Kidney (tissue), 14 donors: ENCODE measurements around the gene CAPNS1. TPM values are rescaled to one million over a fixed set of nuclear protein-coding genes. Genes with fewer than 3 reads are reported as not detected.

Experiments used
- DNase-seq, 5 donors: peaks; one replicate each; pipeline ENCODE4 v3.0.0-alpha.2; 2013 to 2020
- FAIRE-seq: peaks from 2 replicates; lab custom pipeline; 2012; peaks lifted over from hg19 to GRCh38; lab: Jason Lieb, UNC
- H3K27ac ChIP-seq, 2 donors: one replicate each; pipeline ENCODE4 v1.7.0; 2013; ENCODE audit warnings: low read depth in 2 of 2, low read length in 2 of 2, inconsistent platforms in 1 of 2
- H3K27me3 ChIP-seq: one replicate; pipeline ENCODE4 v1.7.1; 2013; ENCODE audit warnings: low read length, inconsistent platforms; ENCODE audit not compliant: control insufficient read depth, insufficient read depth
- H3K36me3 ChIP-seq, 3 donors: one replicate each; pipeline versions ENCODE4 v1.7.0 to v1.7.1; 2013; ENCODE audit warnings: low read length in 3 of 3, control low read depth in 1 of 3, inconsistent platforms in 1 of 3; ENCODE audit not compliant: insufficient read depth in 3 of 3, control insufficient read depth in 2 of 3
- H3K4me1 ChIP-seq, 3 donors: one replicate each; pipeline versions ENCODE4 v1.7.0 to v1.7.1; 2013; ENCODE audit warnings: low read length in 3 of 3, inconsistent platforms in 1 of 3, low read depth in 1 of 3; ENCODE audit not compliant: control insufficient read depth in 2 of 3, insufficient read depth in 2 of 3
- H3K4me3 ChIP-seq, 3 donors: one replicate each; pipeline versions ENCODE4 v1.7.0 to v1.8.1; 2013; ENCODE audit warnings: low read length in 3 of 3, control low read depth in 1 of 3, inconsistent platforms in 1 of 3
- H3K9ac ChIP-seq, 3 donors: one replicate each; pipeline versions ENCODE4 v1.7.0 to v1.7.1; 2013; ENCODE audit warnings: low read length in 3 of 3, control low read depth in 1 of 3, inconsistent platforms in 1 of 3
- H3K9me3 ChIP-seq, 3 donors: one replicate each; pipeline versions ENCODE4 v1.7.0 to v1.7.1; 2013; ENCODE audit warnings: low read length in 3 of 3, control low read depth in 1 of 3, inconsistent platforms in 1 of 3; ENCODE audit not compliant: control insufficient read depth in 2 of 3, insufficient read depth in 1 of 3
- CTCF ChIP-seq: IDR thresholded peaks from 3 replicates; pipeline ENCODE4 v1.5.1; 2012; ENCODE audit warnings: mild to moderate bottlenecking, moderate library complexity, borderline replicate concordance; ENCODE audit not compliant: insufficient read depth; ENCODE audit errors: extremely low read depth
- intact Hi-C: fragments of 100-400 bp; cut with DNase I; formaldehyde crosslinking; loops from one replicate; pipeline ENCODE4 v1.11.1; 2022
- polyA plus RNA-seq: library from polyadenylated mRNA; stranded (reverse); fragments of 350-450 nt; fragmentation: Illumina TruSeq; extraction: RNeasy Lipid Tissue Mini Kit (QIAGEN cat#74804); gene quantifications from one replicate; pipeline ENCODE4 v1.2.3, GENCODE V29; 2014; ENCODE audit warnings: low read depth, low replicate concordance; ENCODE audit not compliant: insufficient read depth
- total RNA-seq: library from RNA; stranded (reverse); fragmentation: NEBNext Ultra II Directional; extraction: Animal tissue kit (Norgen Biotek cat#: 25700); gene quantifications from one replicate; pipeline ENCODE4 v1.2.1, GENCODE V29; 2021
- donor health status: control.
- donor health status: control.
- donor health status: control.
- donor health status: control.
- donor health status: control.
- donor health status: DM: yes; HTN: yes; CAD: no.
- donor health status: Normal renal cell carcinoma (clear cell type).

The CAPNS1 gene
- total and polyA plus RNA-seq, 2 donors from 2014 or later: 861 to 1,098 TPM

GRCh38 chr19:36151144-36152018 is 11.5 kb downstream of the CAPNS1 start:
- H3K9me3 ChIP-seq: no peaks in the 10 kb centered on the region
- intact Hi-C loops: no loop called here
- peak overlapping the region; percentile 94 to 95 for H3K27ac ChIP-seq
- no peaks in the 10 kb centered on the region for H3K4me1 ChIP-seq
- no peak for FAIRE-seq
- peak overlapping the region; percentile 57 to 69 (median 58) for H3K4me3 ChIP-seq
- peaks cover 6 to 27% (median 13%) of the 10 kb centered on the region in 3 donors for H3K36me3 ChIP-seq
- peak overlapping the region; percentile 8 to 98 (median 89) for H3K9ac ChIP-seq
- DNase-seq: peak; percentile 64 to 88 (median 83)
- no peak for TF ChIP-seq CTCF
- no peaks in the 10 kb centered on the region for H3K27me3 ChIP-seq

- Histone ChIP-seq H3K4me3 (peak overlapping the region; percentile 40 to 69 (median 58)), H3K36me3 (peaks cover 2 to 21% (median 11%) of the 10 kb centered on the region in 3 donors), H3K27me3 (no peaks in the 10 kb centered on the region), H3K9me3 (no peaks in the 10 kb centered on the region), H3K4me1 (no peaks in the 10 kb centered on the region), H3K9ac (peak overlapping the region; percentile 1 to 98 (median 89)), H3K27ac (peak overlapping the region; percentile 94 to 95)
- intact Hi-C loops: no loop called here
- no peak for FAIRE-seq
- no peak for DNase-seq
- no peak for TF ChIP-seq CTCF
Measured at GRCh38 chr19:36152019-36152351, 12.1 kb downstream of the CAPNS1 start.

- no peak for TF ChIP-seq CTCF
- FAIRE-seq (no peak), DNase-seq (peak; percentile 53 to 90 (median 68))
- Histone ChIP-seq H3K4me1 (no peaks in the 10 kb centered on the region), H3K27me3 (no peaks in the 10 kb centered on the region), H3K9me3 (no peaks in the 10 kb centered on the region), H3K9ac (peak within 1 kb of the TSS; percentile 27 to 98 (median 89)), H3K27ac (peak within 1 kb of the TSS; percentile 94 to 95), H3K4me3 (peak within 1 kb of the TSS; percentile 57 to 69 (median 58)), H3K36me3 (peaks cover 0 to 18% (median 8%) of the 10 kb centered on the region in 3 donors)
- intact Hi-C loops: no loop called here
Measured at GRCh38 chr19:36152352-36153091, 12.7 kb downstream of the CAPNS1 start, which contains the start of gene COX7A1. Gene COX7A1, minus strand, starts transcription at chr19:36152447. Its CDS starts 40 bp downstream, at chr19:36152407.
